ENCODE results near the gene EEF2.
A peak's percentile ranks its signal among the peaks of the same experiment; 100 is the strongest.

The EEF2 gene

DNA sequence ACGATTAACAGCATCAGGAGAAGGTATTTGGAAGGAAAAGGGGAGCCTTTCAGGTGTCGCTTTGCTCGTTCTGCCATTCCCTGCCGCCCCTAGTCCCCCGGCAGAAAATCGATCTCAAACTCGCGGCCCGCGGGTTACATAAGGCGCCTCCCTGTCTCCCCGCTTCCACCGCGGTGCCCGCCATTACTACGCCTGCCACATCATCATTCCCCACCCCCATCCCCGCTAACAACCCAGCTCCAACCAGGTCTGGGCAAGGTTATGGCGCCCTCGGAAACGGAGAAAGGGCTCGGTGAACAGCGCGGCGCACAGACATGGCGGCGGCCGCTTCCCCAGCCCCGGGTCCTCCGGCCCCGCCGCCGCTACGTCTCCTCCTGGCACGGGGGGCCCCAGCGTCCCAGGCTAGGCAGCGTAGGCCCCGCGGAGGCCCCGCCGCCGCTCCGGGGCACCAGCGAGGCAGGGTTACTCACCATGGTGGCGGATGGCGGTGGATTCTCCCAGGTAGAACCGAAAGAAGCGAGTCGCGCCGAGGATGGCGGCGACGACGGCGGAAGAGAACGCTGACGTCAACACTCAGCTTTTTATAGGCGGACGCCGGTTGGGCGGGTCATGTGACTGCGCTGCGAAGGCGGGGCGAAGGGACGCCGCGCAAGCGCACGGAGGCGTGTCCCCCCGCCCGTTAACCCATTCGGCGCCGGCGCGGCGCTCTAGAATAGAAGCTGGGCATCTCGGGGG lies at the start of gene EEF2:
EEF2 (minus strand) TSS at position 556 of the 735 bp plus-strand sequence; CDS start at position 473, 83 bp downstream.
- peak; percentile 92 for DNase-seq

GRCh38 chr19:4034048-4035017 lies 49.1 kb upstream of the EEF2 start:
- no peak for DNase-seq

DNA sequence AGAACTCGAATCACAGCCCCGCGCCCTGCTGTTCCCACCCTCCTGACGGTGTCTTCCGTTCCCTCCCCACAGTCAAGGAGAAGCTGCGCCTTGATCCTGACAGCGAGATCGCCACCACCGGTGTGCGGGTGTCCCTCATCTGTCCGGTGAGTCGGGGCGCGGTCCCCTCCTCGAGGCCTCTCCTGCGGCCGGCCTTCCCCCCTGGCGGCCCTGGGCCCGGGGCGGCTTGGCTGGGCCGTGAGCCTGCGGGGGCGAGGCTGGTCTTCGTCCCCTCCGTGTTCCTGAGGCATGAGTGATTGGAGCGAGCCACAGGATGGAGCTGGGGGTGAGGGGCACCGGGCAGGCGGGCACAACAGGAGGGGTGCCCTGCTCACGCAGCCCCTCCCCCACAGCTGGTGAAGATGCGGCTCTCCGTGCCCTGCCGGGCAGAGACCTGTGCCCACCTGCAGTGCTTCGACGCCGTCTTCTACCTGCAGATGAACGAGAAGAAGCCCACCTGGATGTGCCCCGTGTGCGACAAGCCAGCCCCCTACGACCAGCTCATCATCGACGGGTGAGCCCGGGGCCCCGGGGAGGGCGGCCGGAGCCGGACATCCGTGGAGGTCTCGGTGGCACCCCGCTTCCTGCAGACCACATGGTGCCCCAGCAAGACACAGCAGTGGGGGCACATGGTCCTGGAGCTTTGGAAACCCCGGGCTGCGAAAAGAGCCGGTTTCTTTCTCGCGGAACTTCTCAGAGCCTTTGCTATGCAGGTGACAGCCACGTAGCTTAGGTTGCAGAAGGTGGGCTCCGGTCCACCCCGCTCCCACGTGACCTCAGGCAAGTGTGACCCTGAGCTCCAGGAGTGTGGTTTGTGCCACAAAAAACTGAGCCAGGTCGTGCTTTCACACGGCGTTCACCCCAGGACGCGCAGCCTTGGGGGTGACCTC lies 48.0 kb upstream of the EEF2 start:
- no peak for DNase-seq

GRCh38 chr19:4032436-4032835 lies 47.2 kb upstream of the EEF2 start:
- DNase-seq, result no peak

GRCh38 chr19:4031420-4031819 lies 46.2 kb upstream of the EEF2 start:
- DNase-seq, result no peak

- DNase-seq, result no peak
Measured at GRCh38 chr19:4030981-4031380, 45.7 kb upstream of the EEF2 start.

GRCh38 chr19:4030552-4030951 lies 45.3 kb upstream of the EEF2 start:
- DNase-seq, result no peak

DNA sequence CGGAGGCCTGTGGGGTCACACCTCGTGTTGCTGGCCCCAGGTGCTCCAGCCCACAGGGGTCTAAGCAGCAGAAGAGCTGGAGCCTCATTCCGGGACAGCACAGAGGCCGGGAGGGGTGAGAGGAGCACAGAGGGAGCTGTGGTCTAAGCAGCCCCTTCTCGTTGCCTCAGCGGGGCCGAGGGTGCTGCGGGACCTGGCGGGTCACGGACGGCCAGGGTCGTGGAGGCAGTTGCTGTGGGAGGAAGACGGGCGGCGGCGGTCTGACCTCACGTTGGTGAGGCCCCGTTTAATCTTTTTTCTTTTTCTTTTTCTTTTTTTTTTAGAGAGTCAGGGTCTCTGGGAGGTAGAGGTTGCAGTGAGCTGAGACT lies 44.0 kb upstream of the EEF2 start:
- DNase-seq, result no peak

GRCh38 chr19:4028334-4029246 lies 43.3 kb upstream of the EEF2 start:
- no peak for DNase-seq

DNA sequence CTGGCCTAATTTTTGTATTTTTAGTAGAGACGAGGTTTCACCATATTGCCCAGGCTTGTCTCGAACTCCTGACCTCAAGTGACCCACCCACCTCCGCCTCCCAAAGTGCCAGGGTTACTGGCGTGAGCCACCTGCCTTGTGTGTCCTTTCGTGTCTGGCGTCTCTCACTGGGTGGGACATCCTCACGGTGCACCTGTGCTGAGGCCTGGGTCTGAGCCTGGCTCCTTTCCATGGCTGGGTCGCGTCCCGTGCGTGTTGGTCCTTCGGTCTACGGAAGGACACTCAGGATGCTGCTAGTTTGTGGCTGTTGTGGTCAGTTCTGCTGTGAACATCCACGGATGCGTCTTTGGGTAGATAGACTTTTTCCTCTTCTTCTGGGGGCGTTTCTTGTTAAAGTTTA lies 41.9 kb upstream of the EEF2 start:
- DNase-seq, result no peak

DNA sequence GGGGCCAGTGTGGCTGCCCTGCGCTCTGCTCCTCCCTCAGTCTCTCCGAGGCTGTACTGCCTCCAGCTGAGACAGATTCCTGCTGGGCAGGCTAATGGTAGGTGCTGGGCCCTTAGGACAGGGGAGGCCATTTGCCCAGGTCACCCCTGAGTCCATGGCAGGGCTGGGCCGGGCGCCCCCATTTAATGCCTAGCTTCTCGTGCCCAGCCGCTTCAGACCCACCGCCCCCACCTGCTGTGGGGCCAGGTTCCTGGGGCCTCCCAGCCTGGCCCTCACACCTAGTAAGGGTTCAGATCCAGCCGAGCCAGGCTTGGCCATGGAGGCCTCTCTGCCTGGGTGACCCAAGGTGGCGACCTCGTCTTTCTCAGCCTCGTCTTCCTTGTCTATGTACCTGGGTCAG lies 40.1 kb upstream of the EEF2 start:
- DNase-seq, result no peak

GRCh38 chr19:4023600-4024398 lies 38.5 kb upstream of the EEF2 start:
- no peak for DNase-seq

- DNase-seq, result no peak
Measured at GRCh38 chr19:4019578-4019977, 34.3 kb upstream of the EEF2 start.

GRCh38 chr19:4018775-4019504 lies 33.7 kb upstream of the EEF2 start:
- DNase-seq, result no peak

GRCh38 chr19:4018140-4018613 lies 32.9 kb upstream of the EEF2 start:
- DNase-seq, result no peak

DNA sequence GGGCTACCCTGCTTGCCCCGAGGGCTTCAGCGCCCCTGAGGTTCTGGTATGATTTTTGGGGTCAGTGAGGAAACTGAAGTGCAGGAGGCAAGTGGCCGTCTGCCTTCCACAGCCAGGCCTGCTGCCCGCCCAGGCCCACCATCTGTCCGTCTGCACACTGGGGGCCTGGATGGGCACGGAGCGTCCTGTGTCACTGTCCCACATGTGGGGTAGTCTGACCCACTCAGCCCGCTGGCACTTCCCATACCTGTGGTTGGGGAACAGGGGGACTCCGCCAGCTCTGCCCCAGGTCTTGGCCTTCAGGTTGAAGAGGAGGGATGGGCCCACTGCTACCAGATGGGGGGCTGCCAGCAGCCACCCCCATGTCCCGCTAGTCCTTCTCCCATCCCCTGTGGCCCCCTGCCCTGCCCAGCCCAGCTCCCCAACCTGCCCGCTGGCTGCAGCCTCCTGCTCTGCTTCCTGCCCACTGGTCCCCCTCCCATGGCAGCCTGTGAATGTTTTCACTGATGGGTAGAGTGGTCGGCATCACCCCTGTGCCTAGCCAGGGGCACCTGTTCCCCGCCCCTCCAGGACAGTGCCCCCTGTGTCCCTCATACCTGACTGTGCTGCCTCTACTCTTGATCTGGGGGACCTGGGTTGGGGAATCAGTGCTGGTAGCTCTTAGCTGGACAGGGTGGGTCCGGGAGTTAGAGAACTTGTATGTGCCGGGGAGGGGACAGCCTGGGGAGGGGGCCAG lies 31.8 kb upstream of the EEF2 start:
- no peak for DNase-seq

GRCh38 chr19:4016486-4016885 lies 31.2 kb upstream of the EEF2 start:
- no peak for DNase-seq

GRCh38 chr19:4015705-4016402 lies 30.6 kb upstream of the EEF2 start:
- no peak for DNase-seq
